CD4-positive, alpha-beta T cell treated with Interferon gamma for 1 hour (primary cell): ENCODE results near the gene LDLRAD3.

Source experiments
- DNase-seq: peaks from one replicate; pipeline ENCODE4 v3.0.0-alpha.2; 2020

The LDLRAD3 gene

DNA sequence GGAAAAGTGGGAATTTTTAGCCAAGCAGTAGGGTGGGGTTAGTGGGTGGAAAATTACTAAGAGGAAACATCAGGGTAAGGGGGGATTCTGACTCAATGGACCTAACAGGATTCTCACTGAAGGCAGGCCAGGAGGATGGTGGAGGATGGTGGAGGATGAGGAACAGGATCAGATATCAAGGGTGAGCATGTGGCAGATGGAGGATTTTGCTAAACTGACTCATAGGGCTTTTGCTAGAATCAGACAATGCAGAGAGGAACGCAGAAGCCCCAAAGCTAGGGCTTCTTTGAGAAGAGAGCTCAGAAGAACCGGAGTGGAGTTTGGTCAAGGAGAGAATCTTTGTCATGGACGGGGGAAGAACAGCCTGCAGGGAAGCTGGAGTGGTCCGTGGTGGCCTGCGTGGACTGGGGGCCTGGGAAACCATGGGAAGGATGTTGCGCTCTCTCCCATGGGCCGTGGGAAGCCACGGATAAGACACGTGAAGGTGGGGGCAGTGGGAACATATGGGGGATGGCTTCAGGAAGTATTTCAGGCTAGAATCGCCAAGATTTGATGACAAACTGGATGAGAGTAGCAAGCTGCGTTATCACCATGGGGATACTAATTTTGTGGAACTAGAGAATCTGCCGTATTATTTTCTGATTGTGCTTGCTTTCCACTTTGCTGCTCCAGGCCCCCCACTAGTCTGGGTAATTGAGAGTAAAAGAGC, 165.2 kb downstream of the LDLRAD3 start:
- no peak for DNase-seq

DNA sequence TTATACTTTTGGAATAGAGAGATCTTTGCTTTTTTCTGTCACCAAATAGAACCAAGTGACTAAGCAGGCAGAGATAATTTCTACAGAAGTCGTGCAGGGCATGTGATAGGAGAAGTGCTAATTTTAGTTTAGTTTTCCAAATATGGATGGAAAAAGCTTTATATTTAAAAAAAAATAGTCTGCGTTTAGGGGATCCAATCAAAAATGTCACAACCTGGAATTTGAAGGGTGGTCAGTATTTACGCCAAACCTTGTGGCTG, 165.7 kb downstream of the LDLRAD3 start:
- no peak for DNase-seq

DNA sequence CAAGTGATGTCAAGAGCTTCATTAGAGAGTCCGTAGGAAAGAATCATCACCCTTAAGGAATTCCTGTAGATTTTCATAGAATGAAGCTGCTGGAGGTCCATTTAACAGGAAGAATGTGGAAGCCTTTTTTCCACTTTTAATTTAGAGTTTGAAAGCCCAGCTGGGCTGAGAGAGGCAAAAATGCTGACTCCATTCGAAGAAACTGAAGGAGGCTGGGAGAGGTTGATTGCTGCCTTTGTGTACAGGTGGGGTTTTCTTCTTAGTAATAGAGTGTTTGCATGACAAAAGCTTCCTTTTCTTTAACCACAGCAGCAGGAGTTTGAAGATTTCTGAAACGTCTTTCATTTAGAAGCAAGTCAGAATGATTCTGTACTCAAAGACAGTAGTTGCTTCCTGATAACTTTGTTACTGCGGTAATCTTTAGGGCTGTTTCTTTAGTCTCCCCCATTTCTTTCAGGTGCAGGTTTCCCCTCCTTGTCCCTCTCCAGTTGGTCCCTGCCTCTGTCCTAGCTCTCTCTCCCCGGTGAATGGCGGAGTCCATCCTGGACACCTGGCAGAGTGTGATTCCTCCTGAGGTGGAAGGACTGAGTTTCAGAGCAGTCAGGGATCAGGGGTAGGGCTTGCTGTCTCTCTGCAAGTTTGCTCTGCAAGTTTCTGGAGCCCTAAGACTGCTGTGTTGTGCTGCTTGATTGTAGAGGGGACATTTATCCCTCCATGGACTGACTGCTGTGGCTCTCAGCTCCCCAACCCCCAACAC, 166.2 kb downstream of the LDLRAD3 start:
- no peak for DNase-seq

DNA sequence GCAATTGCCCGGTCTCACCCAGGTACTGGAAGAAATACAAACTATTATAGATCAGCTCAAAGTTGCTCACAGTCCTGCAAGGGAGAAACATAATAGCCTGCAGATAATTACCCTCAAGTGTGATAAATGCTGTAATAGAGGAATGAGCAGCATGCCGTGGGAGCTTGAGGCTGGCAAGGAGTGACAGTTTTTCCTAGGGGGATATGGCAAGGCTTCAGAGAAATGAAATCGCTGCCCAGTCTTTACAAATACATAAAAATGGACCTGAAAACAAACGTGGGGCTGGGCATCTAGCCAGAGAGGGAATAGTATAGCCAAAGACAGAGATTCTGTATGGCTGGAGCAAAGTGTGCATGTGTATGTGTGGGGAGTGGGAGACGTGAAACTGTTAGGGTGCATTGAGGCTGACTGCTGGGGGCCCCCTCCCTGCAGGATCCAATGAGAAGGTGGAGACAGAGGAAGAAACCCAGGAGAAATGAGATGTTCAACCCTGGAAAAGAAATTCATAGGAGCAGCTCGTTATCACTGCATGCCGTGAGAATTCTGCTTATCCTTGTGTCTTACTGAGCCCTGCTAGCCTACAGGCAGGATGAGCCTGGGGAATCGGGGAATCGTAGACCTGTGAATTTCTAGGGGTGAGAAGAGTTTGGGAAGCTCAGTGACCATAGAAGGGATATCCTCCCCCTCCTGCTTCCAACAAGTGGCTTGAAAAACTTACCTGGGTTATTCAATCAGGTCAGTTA, 167.0 kb downstream of the LDLRAD3 start:
- DNase-seq = no peak

DNA sequence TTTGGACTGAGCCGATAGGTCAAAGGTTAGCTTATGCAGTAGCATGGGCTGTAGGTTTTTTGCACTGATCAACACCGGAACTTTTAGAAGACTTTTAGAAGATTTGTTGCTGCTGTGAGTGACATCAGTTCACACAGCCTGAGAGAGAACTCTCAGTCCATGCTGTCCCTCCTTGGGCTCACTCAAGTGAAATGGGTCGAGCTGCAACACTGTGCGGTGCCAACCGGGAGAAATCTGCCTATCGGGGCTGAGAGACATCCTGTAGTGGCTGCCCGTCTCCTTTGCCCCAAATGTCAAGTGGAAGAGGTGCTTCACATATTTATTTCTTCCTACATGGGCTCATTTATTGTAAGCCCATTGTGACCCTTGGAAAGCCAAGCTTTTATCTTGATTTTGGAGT, 170.2 kb downstream of the LDLRAD3 start:
- no peak for DNase-seq

DNA sequence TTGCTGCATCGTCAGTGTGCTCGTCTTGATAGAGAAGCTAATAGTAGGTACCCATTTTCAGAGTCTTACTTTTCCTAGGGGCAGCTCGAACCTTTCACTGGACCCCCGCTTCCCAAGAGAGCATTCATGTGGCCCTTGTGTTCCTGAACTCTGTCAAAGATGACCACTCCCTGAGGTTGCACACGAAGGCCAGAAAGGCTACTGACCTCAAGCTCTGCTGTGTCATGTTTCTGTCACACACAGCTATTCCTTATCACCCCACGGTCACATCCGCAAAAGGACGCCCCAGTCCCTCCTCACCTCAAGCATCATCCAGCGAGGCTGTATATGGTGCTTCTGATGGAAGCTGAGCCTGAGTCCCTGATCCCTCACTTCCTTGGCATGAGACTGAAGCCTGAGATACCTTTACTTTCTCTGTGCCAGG, 171.5 kb downstream of the LDLRAD3 start:
- no peak for DNase-seq

DNA sequence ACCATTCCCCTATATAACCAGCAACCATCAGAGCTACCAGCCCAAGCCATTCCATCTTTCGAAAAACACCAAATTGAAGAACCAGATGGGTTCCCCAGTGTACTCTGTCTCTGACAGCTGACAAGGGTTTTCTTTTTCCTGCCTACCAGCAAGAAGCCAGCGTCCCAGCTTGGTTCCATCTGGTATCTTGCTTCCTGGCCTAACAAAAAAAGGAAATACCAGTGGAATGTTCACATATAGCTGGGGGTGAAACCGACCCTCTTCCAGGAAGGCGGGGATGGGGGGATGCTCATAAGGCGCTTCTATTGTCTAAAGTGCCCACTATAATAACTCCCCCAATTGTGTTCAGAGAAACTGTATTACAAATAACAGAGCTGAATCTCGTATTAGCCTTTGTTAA, 172.3 kb downstream of the LDLRAD3 start:
- DNase-seq = no peak

DNA sequence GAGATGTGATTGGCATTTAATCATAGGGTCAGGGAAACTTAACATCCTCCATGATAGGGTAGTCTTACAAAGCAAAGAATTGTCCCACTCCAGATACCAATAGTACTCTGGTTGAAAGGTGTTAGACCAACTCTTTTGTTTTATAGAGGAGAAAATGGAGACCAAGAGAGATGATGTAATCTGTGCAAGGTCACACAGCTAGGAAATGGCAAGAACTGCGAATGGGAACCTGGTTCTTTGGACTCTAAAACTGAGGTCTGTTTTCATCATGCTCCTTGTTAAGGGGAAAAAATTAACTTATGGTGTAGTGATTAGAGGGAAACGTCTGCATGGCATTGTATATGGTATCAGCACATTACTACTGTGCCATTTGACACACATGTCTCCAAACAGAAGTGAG, 174.2 kb downstream of the LDLRAD3 start:
- no peak for DNase-seq

DNA sequence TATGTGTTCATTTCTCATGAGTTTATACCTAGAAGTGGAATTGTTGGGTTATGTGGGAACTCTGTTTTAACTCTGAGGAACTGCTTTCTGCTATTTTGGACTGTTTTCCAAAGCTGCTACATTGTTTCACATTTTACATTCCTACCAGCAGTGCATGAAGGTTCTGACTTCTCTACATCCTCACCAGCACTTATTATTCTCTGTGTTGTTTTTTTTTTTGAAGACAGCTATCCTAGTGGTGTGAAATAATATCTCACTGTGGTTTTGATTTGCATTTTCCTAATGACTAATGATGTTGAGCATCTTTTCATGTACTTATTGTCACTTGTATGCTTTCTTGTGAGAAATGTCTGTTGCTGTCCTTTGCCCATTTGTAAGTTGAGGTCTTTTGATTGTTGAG, 175.4 kb downstream of the LDLRAD3 start:
- no peak for DNase-seq

DNA sequence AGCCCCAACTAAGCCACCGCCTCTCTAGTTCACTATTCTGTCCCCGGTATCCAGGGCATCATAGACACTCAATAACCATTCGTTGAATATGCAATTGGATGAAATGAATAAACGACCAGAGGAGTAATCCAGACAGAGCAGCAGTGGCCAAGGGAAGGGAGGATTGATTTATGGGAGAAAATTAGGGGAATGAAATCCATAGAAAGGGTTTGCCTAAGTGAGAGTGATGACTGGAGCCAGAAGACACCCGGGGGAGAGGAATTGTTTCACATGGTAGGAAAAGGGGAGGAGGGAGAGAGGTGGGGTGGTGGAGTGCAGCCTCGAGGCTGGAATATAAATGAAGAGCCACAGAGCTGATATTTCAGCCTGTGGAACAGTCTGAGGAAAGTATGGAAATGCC, 177.2 kb downstream of the LDLRAD3 start:
- no peak for DNase-seq

DNA sequence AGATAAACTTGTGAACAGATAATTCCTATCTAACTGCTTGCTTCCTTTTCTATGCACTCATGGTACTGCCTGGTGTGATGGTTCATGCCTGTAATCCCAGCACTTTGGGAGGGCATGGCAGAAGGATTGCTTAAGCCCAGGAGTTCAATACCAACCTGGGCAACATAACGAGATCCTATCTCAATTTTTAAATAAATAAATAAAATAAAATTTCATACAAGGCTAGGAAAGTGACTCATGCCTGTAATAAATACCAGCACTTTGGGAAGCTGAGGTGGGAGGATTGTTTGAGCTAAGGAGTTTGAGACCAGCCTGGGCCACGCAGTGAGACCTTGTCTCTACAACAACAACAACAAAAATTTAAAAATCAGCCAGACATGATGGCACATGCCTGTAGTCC, 178.8 kb downstream of the LDLRAD3 start:
- DNase-seq = no peak

DNA sequence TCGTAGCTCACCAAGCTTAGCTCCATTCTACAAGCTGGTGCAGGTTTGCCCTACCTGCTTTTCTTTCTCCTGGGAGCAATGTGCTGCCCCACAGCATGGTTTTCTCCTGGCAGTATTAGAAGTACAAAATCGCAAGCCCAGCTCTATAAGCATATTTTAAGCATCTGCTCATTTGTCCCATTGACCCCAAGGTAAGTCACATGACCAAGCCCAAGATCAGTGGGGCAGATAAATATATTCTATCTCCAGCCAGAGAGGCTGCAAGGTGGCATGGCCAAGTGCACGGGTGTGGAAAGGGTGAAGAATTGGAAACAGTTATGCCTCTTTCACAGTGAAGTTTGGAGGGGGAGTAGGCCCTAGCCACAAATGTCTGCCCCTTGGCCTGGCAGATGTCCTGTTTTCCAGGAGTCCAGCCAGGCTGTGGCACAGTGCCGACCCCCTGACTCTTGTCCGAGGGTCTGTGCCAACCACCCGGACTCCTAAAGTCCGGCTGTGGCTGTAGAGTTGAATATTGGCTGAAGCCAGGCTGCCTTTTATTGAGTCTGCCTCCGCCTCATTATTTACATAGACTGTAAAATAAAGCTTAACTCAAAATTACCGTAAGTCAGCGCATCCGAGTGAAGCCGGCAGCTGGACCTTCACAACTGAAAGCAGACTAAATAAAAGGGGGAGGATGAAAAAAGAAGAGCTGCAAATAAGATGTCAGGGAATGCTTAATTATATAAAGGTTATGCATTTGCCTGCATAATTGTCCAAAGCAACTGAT, 179.7 kb downstream of the LDLRAD3 start:
- no peak for DNase-seq

DNA sequence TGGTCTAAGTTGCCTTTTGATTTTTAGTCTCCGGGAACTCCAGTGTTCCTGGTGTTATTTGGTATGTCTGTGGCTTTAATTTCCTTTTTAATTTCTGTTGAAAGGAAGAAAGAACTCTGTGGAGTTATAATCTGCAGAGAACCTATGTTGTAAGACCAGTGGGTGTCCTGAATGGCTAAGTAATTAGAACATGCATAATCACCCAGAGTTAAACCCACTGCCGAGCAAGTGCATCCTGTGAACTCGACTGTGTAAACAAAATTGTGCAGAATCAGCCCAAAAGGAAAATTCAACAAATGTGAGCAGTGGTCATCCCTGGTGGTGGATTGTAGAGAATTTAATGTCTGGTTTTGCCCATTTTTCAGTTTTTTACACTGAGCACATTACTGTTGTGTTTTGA, 182.8 kb downstream of the LDLRAD3 start:
- DNase-seq = no peak

DNA sequence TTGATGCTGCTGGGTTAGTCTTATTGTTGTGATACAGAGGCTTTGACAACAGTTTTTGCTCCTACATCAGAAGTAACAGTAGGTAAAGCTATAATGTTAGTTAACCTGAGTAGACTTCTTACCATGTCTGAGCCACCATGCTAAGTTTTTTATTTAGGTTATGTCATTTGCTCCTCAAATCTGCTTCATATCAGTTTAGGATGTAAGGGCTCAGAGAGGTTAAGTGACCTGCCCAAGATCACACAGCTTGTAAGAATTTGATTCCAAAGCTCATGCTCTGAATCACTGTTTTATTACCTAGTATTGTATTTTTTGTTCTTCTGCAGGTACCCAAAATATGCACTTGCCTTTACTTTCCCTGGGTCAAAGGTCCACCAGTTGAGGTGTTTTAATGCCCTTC, 183.7 kb downstream of the LDLRAD3 start:
- DNase-seq = no peak

DNA sequence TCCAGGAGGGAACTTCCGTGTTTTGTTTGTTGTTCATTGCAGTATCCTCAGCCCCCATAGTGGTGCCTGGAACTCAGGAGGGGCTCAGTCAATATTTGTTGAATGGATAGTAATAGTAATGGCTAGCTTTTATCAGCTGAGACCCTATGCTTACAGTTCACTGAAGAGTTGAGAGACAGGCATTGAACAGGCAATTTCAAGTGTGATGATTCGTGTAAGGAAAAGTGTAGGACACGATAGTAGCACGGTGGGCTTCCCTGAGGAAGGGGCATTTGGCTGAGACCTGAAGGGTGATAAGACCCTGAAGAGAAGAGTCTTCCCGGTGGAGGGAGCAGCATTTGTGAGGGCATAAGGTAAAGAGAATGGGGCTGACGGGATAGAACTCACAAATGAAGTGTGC, 186.1 kb downstream of the LDLRAD3 start:
- DNase-seq = no peak

DNA sequence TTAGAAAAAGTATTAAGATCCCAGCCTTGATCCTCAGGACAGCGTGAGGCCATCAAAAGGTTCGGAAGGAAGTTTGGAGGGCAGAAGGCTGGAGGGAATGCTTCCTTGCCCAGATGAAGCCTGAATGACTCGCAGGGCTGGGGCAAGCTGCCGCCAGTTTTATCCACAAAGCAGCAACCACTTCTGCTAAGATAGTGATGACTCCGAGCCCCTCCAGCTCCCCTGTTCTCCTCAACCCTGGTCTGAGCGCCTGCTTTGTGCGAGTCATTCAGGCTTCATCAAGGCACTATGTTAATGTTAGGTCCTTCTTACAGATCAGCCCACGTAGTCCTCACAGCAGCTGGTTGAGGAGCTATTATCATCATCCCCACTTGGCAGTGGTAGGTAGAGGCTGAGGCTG, 186.5 kb downstream of the LDLRAD3 start:
- no peak for DNase-seq

DNA sequence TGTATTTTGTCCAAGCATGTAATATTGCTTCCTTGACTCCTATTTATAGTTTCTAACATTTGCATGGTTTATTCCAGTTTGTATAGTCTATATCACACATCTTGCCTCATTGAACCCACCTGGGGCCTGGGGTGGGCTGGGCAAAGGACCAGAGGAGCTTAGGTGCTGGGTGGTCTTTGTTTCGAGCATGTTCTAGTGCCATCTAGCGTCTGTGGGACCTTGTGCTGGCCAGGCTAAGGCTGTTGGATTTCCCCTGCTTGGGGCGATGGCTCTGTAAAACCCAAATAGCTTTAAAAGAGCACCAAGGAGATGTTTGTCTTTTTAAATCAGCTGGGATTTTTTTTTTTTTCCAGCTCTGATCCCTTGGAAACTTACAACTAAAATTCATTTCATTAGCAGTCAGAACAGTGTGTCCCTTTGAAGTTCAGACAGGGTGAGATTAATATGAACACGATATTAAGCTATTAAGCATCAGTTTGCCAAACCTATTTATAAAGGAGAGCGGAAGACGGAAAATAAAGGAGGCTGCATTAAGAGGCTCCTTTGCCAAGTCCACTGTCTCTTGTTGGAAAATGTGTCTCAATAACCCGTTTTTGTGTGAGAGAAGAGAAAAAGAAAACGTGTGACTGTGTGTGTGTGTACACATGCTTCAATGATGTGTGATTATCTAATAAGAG, 188.0 kb downstream of the LDLRAD3 start:
- no peak for DNase-seq

DNA sequence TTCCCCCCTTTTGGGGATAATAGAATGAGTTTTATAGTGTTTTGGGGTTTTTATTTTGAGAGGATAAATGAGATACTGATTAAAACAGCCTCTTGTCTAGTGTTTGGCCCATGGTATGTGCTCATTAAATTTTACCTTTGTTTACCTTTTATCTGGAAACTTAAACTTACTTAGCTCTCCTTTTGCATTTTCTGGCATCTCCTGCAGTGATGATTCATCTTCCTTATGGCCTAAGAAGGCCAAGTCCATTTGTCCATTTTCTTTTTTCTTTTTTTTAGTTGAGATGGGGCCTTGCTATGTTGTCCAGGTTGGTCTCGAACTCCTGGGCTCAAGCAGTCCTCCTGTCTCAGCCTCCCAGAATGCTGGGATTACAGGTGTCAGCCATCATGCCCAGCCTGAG, 189.1 kb downstream of the LDLRAD3 start:
- DNase-seq = no peak

DNA sequence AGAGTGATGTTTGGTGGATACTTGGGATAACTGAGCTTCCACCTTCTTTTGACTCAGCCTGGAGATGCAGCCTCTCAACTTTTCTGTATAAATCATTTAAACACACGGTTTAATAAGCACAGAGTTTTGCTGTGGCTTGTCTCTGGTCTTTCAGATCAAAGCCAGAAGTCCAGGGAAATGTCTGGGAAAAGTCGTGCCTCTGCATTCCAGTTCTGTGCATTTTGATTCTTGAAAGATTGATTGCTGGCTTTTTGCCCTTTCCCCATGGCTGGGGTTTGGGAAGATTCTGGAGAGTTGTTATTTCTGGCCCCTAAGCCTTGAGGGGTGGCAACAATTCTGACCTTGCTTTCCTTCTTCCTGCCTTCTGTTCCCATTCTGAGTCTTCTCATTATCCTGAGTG, 191.2 kb downstream of the LDLRAD3 start:
- DNase-seq = no peak

DNA sequence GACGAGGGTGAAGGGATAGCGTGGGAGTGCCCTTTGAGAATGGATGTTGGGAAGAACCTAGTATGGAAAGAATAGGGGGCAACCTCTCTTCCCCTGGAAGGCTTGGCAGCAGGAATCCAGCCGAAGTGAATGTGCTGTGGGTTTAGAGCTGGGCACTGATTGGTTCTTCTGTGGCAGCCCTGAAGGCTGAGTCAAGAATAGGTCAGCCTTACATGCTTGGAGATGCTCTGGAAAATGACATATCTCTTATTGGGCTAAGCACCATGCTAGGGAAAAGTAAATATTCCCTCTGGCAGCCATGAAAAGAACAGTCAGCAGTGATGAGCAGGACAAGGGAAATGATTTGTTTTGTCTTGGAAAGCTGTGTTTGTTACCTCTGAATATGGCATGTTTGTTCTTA, 195.9 kb downstream of the LDLRAD3 start:
- no peak for DNase-seq

DNA sequence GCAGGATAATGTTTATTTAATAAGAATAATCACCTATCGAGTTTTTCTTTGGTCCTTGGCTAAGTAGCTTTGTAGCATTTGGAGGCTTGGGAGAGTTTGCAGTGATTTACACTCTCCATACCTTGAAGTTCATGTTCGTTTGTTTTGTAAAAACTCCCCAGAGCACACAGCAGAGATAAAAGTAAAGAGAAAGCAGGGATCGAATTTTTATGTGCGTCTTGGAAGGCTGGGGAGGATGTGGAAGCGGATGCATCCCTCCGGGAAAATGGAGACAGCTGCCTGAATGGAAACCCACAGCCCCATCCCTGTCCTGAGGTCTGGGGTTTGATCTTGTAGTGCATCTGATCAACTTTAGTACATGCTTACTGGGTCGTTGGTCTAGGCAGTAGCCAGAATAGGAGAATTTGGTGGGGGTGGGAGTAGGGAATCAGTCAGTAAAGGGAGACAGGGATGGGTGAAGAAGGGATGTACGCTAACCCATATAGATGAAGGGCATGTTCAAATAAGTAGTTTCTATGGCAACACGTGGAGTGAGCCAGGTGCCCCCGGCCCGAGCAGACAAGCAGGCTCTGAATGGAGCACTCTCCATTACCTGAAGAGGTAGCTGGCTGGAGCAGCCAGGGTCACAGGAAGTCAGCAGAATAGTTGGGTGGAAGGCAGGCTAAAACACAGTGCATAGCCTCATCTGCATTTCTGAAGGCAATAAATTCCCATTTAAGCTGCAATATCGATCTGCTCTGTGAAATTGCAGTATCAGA, 197.5 kb downstream of the LDLRAD3 start:
- DNase-seq = no peak

DNA sequence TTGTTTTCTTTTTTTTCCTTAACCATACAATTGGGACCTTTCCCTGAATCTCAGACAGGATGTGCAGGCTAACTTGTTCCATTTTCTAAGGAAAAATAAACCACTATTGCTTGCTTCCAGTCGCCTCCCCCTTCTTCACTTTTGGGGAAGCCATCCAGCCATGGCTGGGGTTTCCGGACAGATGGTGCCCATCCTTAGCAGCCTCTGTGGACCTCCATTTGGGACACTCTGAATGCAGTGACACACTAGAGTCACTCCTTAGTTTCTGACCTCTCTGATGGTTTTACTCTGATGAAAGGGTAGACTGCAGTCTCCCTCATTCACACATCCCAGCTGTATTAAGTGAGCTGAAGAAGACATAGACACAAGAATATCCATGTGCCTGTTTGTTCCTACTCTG, 198.1 kb downstream of the LDLRAD3 start:
- DNase-seq = no peak
